Endothelial cell of umbilical vein (primary cell): Measurements from ENCODE around the gene INTS12. TPM values are rescaled to one million over a fixed set of nuclear protein-coding genes. Genes with fewer than 3 reads are reported as not detected.

Experiments used
- BruUV-seq: library from RNA; stranded (reverse); fragments of 400-500 nt; replicated peaks from 2 replicates; lab custom pipeline; 2021; lab: Mats Ljungman, UMichigan
- CTCF ChIA-PET: fragments of 300-600, 350-600 bp; sonication (Branson Sonifier 250); formaldehyde crosslinking; loops from one replicate; lab custom pipeline; 2021; ENCODE audit warnings: antibody characterized with exemption, inconsistent platforms; lab: Charles Lee
- POLR2A ChIA-PET: fragments of 300-600, 350-600 bp; sonication (Branson Sonifier 250); formaldehyde crosslinking; loops from one replicate; lab custom pipeline; 2021; ENCODE audit warnings: antibody characterized with exemption, inconsistent platforms; lab: Charles Lee
- DNase-seq: peaks from one replicate; pipeline ENCODE4 v3.0.0-alpha.2; 2011; ENCODE audit warnings: low read depth, low spot score
- FAIRE-seq: peaks from 2 replicates; lab custom pipeline; 2011; peaks lifted over from hg19 to GRCh38; lab: Jason Lieb, UNC
- H2AFZ ChIP-seq: 2 replicates; pipeline ENCODE4 v1.6.0; 2012; ENCODE audit warnings: low read depth, low read length, control low read depth, inconsistent platforms
- H3K27ac ChIP-seq: 2 replicates; pipeline ENCODE4 v1.5.1; 2011; ENCODE audit warnings: low read depth, mild to moderate bottlenecking, control low read depth, low read length, moderate library complexity; ENCODE audit not compliant: insufficient read depth
- H3K27me3 ChIP-seq, 2 experiments: 2 replicates each; pipeline versions ENCODE4 v1.6.0 to v1.6.1; 2011; ENCODE audit warnings: low read length in 2 of 2, mixed read lengths in 1 of 2; ENCODE audit not compliant: control insufficient read depth in 2 of 2, insufficient read depth in 2 of 2
- H3K36me3 ChIP-seq, 2 experiments: 2 replicates in 1 of 2; 3 replicates in 1 of 2; pipeline ENCODE4 v1.5.1; 2011; ENCODE audit warnings: low read length in 2 of 2, mild to moderate bottlenecking in 1 of 2, moderate library complexity in 1 of 2; ENCODE audit not compliant: control insufficient read depth in 2 of 2, insufficient read depth in 2 of 2; ENCODE audit errors: extremely low read depth in 1 of 2
- H3K4me1 ChIP-seq: 3 replicates; pipeline ENCODE4 v1.5.1; 2011; ENCODE audit warnings: mild to moderate bottlenecking, low read length; ENCODE audit not compliant: control insufficient read depth, insufficient read depth; ENCODE audit errors: extremely low read depth
- H3K4me2 ChIP-seq: 2 replicates; pipeline ENCODE4 v1.6.1; 2011; ENCODE audit warnings: low read length, control low read depth, mixed read lengths; ENCODE audit not compliant: insufficient read depth
- H3K4me3 ChIP-seq, 3 experiments: fragments of 200-600 bp in 1 of 3; sonication (generic), shearing (Covaris generic) in 1 of 3; replicated peaks in 1 of 3; 2 replicates each; pipeline ENCODE4 v1.5.1; 2011 to 2016; ENCODE audit warnings: control low read depth in 3 of 3, low read length in 3 of 3, mild to moderate bottlenecking in 2 of 3, inconsistent platforms in 1 of 3, low read depth in 1 of 3, moderate library complexity in 1 of 3; ENCODE audit not compliant: insufficient read depth in 1 of 3
- H3K79me2 ChIP-seq: 2 replicates; pipeline ENCODE4 v1.6.0; 2012; ENCODE audit warnings: low read length, inconsistent platforms; ENCODE audit not compliant: control insufficient read depth, insufficient read depth
- H3K9ac ChIP-seq: replicated peaks from 2 replicates; pipeline ENCODE3; 2011; ENCODE audit warnings: low read length, control low read depth; ENCODE audit not compliant: insufficient read depth; ENCODE audit errors: extremely low read depth
- H3K9me1 ChIP-seq: replicated peaks from 3 replicates; pipeline ENCODE4 v1.6.0; 2011; ENCODE audit warnings: mild to moderate bottlenecking, low read length; ENCODE audit not compliant: control insufficient read depth, insufficient read depth; ENCODE audit errors: extremely low read depth
- H3K9me3 ChIP-seq: replicated peaks from 2 replicates; pipeline ENCODE4 v1.5.1; 2012; ENCODE audit warnings: low read length, inconsistent platforms; ENCODE audit not compliant: control insufficient read depth, insufficient read depth
- H4K20me1 ChIP-seq: replicated peaks from 2 replicates; pipeline ENCODE3; 2011; ENCODE audit warnings: mild to moderate bottlenecking, low read length; ENCODE audit not compliant: control insufficient read depth, insufficient read depth; ENCODE audit errors: extremely low read depth
- CTCF ChIP-seq, 2 donors: IDR thresholded peaks; 1 replicate in 1 of 2; 2 replicates in 1 of 2; pipeline ENCODE4 v1.5.1; 2011; ENCODE audit warnings: low read length in 2 of 2, mild to moderate bottlenecking in 2 of 2, moderate library complexity in 2 of 2, control low read depth in 1 of 2, inconsistent platforms in 1 of 2, low read depth in 1 of 2; ENCODE audit not compliant: insufficient read depth in 1 of 2; ENCODE audit errors: extremely low read depth in 1 of 2
- GATA2 ChIP-seq: IDR thresholded peaks from 2 replicates; pipeline ENCODE4 v1.7.0; 2011; ENCODE audit warnings: low read depth, mild to moderate bottlenecking, moderate library complexity, mixed read lengths, low read length; ENCODE audit not compliant: insufficient read length, insufficient read depth
- JUN ChIP-seq: IDR thresholded peaks from 2 replicates; pipeline ENCODE4 v1.6.1; 2011; ENCODE audit warnings: borderline replicate concordance, low read depth; ENCODE audit not compliant: insufficient read length, insufficient read depth
- MAX ChIP-seq: IDR thresholded peaks from 2 replicates; pipeline ENCODE4 v1.6.1; 2011; ENCODE audit not compliant: insufficient read depth, insufficient read length
- MYC ChIP-seq: IDR thresholded peaks from one replicate; pipeline ENCODE4 v1.6.1; 2011; ENCODE audit warnings: mild to moderate bottlenecking, low read depth, low read length
- POLR2A ChIP-seq: IDR thresholded peaks from 2 replicates; pipeline ENCODE4 v1.6.1; 2012; ENCODE audit warnings: low read depth, mild to moderate bottlenecking, control low read depth, low read length
- POLR2AphosphoS5 ChIP-seq: IDR thresholded peaks from 2 replicates; pipeline ENCODE4 v1.6.1; 2012; ENCODE audit warnings: low read depth, mild to moderate bottlenecking, control low read depth, low read length, moderate library complexity; ENCODE audit not compliant: insufficient read depth
- dilution Hi-C: fragments of 300-500 bp; cut with MboI; formaldehyde crosslinking; loops from one replicate; pipeline ENCODE4 v1.15.0; 2019; ENCODE audit warnings: low sequenced_read_pairs; ENCODE audit not compliant: extremely low pct_ligation_motif_present
- intact Hi-C: fragments of 100-400 bp; cut with micrococcal nuclease; formaldehyde crosslinking; loops from one replicate; pipeline ENCODE4 v1.10.0; 2022
- polyA plus RNA-seq, 4 experiments: library from polyadenylated mRNA; depleted of rRNA in 3 of 4; stranded (reverse) in 3 of 4; unstranded in 1 of 4; fragments of >200 nt; gene quantifications; 2 replicates each; pipeline versions ENCODE4 v1.2.1 to v1.2.3, GENCODE V29; 2011 to 2012; ENCODE audit warnings: missing spikeins in 1 of 4
- total RNA-seq: library from RNA; stranded (reverse); gene quantifications from 2 replicates; pipeline ENCODE4 v1.2.3, GENCODE V29; 2021

The INTS12 gene
- total and polyA plus RNA-seq, 2 donors (not counting 3 experiments of a cell fraction or from before 2014, with no cell fraction given), result 19.7 to 20.9 TPM

GRCh38 chr4:105644257-105644656 is 64.2 kb downstream of the INTS12 start:
- Histone ChIP-seq H4K20me1 (no peaks in the 10 kb centered on the region), H3K4me2 (no peak overlapping the region), H3K79me2 (no peaks in the 10 kb centered on the region), H3K9ac (no peak overlapping the region), H3K9me3 (no peaks in the 10 kb centered on the region), H3K4me3 (no peak overlapping the region), H3K9me1 (no peaks in the 10 kb centered on the region), H2AFZ (no peak overlapping the region), H3K4me1 (no peaks in the 10 kb centered on the region), H3K36me3 (no peaks in the 10 kb centered on the region), H3K27me3 (peaks cover 4 to 5% of the 10 kb centered on the region in 2 experiments), H3K27ac (no peak overlapping the region)
- no TSS peak for BruUV-seq
- FAIRE-seq (no peak), DNase-seq (no peak)
- ChIA-PET CTCF (no interaction called here), POLR2A (no interaction called here)
- no peak for TF ChIP-seq GATA2
- TF ChIP-seq MYC, result no peak
- no peak for TF ChIP-seq POLR2A
- TF ChIP-seq MAX, result no peak
- no peak for TF ChIP-seq CTCF (IDR thresholded peaks at IDR 0.05; ENCODE audit: extremely low read depth in 1 of 2, insufficient read depth in 1 of 2, low read depth in 1 of 2, low read length in 2 of 2)
- TF ChIP-seq POLR2AphosphoS5, result no peak
- TF ChIP-seq JUN, result no peak
- intact Hi-C loops (no loop called here), dilution Hi-C loops (no loop called here)
